ENCODE results near the gene FGF19. TPM values are rescaled to one million over a fixed set of nuclear protein-coding genes. Genes with fewer than 3 reads are reported as not detected.

Gene FGF19
- polyA plus RNA-seq, 1 donor = 0.04 TPM

- Histone ChIP-seq H3K27me3 (ENCODE audit: control insufficient read depth, insufficient read depth, low read length) (no peaks in the 10 kb centered on the region), H3K4me1 (ENCODE audit: control insufficient read depth, insufficient read depth, low read length) (peaks cover 9% of the 10 kb centered on the region), H3K4me3 (ENCODE audit: low read length) (no peak overlapping the region), H3K27ac (ENCODE audit: low read length) (no peak overlapping the region), H3K36me3 (ENCODE audit: control insufficient read depth, insufficient read depth, low read length) (peaks cover 77% of the 10 kb centered on the region), H3K9me3 (ENCODE audit: control insufficient read depth, low read depth, low read length) (peaks cover 30% of the 10 kb centered on the region)
- WGBS (ENCODE audit: insufficient coverage, low lambda C conversion rate) = no CpG with 5 or more reads among the region's 24 CpGs
- no peak for DNase-seq
Measured at GRCh38 chr11:69650081-69650831, 53.6 kb downstream of the FGF19 start.

- no peak overlapping the region for H3K27ac ChIP-seq (ENCODE audit: low read length)
- peaks cover 30% of the 10 kb centered on the region for H3K9me3 ChIP-seq (ENCODE audit: control insufficient read depth, low read depth, low read length)
- peaks cover 7% of the 10 kb centered on the region for H3K4me1 ChIP-seq (ENCODE audit: control insufficient read depth, insufficient read depth, low read length)
- no peak overlapping the region for H3K4me3 ChIP-seq (ENCODE audit: low read length)
- no CpG with 5 or more reads among the region's 10 CpGs for WGBS (ENCODE audit: insufficient coverage, low lambda C conversion rate)
- DNase-seq = no peak
- peaks cover 84% of the 10 kb centered on the region for H3K36me3 ChIP-seq (ENCODE audit: control insufficient read depth, insufficient read depth, low read length)
- no peaks in the 10 kb centered on the region for H3K27me3 ChIP-seq (ENCODE audit: control insufficient read depth, insufficient read depth, low read length)
Measured at GRCh38 chr11:69649576-69649900, 54.3 kb downstream of the FGF19 start.

GRCh38 chr11:69648679-69649575 lies 54.9 kb downstream of the FGF19 start:
- Histone ChIP-seq H3K4me3 (ENCODE audit: low read length) (no peak overlapping the region), H3K36me3 (ENCODE audit: control insufficient read depth, insufficient read depth, low read length) (peaks cover 84% of the 10 kb centered on the region), H3K27ac (ENCODE audit: low read length) (no peak overlapping the region), H3K9me3 (ENCODE audit: control insufficient read depth, low read depth, low read length) (peaks cover 27% of the 10 kb centered on the region), H3K27me3 (ENCODE audit: control insufficient read depth, insufficient read depth, low read length) (no peaks in the 10 kb centered on the region), H3K4me1 (ENCODE audit: control insufficient read depth, insufficient read depth, low read length) (peaks cover 11% of the 10 kb centered on the region)
- no peak for DNase-seq
- no CpG with 5 or more reads among the region's 37 CpGs for WGBS (ENCODE audit: insufficient coverage, low lambda C conversion rate)

Other genes starting within 250 kb of the FGF19 start
- gene LINC01488, start 222.4 kb downstream of the FGF19 start, polyA plus RNA-seq = 0.09 TPM
- gene CCND1, start 62.9 kb downstream of the FGF19 start, polyA plus RNA-seq = 74.0 TPM
- 24.1 TPM for gene LTO1, start 28.7 kb downstream of the FGF19 start, polyA plus RNA-seq
- gene FGF4, start 71.3 kb upstream of the FGF19 start, polyA plus RNA-seq = 0.03 TPM
- not detected for gene FGF3, start 115.4 kb upstream of the FGF19 start, polyA plus RNA-seq